IPS DF 4.7 (cell line): Measurements from ENCODE around the gene HSPA5.
"Not testable (repeated sequence)": the region's sequence is repeated elsewhere in the genome, so short reads cannot be mapped to it uniquely, and the experiment has no call there.

ENCODE experiments used
- DNase-seq: peaks from one replicate; pipeline ENCODE4 v3.0.0-alpha.2; 2013; ENCODE audit warnings: low spot score; ENCODE audit errors: extremely low read depth

HSPA5 gene

GRCh38 chr9:125194466-125194865 is 46.7 kb downstream of the HSPA5 start:
- not testable (repeated sequence) for DNase-seq

DNA sequence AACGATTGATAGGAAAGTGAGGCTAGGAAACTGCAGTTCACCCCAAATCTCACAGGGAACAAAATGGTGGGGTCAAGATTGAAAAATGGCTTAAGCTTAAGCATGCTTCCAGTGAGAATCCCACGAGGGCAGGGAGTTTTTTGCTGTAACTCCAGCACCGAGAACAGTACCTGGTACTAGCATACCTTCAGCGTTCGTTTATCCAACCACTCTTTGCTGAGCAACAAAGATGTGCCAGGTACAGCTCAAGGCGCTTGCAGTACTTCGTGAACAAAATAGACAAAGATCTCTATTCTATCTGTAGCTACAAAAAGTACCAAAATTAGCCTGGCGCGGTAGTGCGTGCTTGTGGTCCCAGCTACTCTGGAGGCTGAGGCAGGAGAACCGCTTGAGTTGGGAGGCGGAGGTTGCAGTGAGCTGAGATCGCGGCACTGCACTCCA is 50.8 kb downstream of the HSPA5 start:
- DNase-seq: no peak

DNA sequence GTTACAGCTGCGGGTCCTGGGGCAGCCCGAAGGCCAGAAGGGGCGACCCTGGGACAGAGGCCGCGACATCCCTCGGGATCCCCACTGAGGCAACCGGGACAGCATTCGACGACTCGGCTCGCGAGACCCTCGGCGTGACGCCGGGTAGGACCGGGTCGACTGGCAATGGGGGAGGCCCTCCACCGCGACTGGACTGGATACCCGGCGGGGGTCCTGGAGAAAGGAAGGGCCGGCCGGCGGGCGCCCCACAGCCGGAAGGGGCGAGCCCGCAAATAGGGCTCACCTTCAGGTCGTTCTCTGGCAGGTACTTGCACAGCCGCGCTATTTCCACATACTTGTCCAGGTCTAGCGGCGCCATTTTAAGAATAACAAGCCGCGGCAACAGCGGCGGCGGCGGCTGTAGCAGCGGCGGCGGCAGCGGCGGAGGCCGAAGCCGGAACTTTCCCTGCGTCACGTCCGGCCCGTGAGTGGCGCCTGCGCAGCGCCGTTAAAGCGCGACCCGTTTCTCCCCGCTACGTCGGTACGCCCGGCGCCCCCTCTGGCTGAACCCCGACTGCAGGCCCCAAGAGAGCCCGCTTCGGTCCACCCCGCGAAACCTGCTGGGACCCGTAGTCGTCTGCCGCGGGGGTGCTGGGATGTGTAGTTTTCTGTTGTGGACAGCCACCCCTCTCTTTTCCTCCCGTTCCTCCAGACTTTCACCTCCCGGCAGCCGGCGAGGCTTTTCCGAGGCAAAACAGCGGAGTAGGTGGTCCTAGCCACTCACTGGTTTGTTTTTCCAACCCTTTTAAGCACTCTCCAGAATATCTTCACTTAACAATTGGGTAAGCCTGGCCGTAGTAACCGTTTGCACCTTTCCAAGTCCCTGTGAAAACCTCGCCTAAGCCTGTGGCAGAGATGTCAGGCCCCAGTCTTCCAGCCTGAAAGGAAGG is 51.5 kb downstream of the HSPA5 start, which contains the start of gene PPP6C:
Gene PPP6C, minus strand, starts transcription at position 443 of the 929 bp plus-strand sequence. Its CDS starts 85 bp downstream, at position 358.
- peak; percentile 56 for DNase-seq

GRCh38 chr9:125189011-125189360 is 52.2 kb downstream of the HSPA5 start:
- DNase-seq: no peak
